NB4 (cell line): Measurements from ENCODE around the gene GAB2.

Experiments
- DNase-seq: peaks from one replicate; pipeline ENCODE4 v3.0.0; 2010; ENCODE audit warnings: low read depth
- H3K4me3 ChIP-seq: one replicate; pipeline ENCODE4 v1.5.1; 2011; ENCODE audit warnings: mild to moderate bottlenecking, low read depth, low read length, moderate library complexity
- CTCF ChIP-seq: IDR thresholded peaks from one replicate; pipeline ENCODE4 v1.5.1; 2012; ENCODE audit warnings: low read depth, low read length
- MAX ChIP-seq: IDR thresholded peaks from 2 replicates; pipeline ENCODE4 v1.6.1; 2011; ENCODE audit warnings: low read depth, low read length
- MYC ChIP-seq: IDR thresholded peaks from 2 replicates; pipeline ENCODE4 v1.6.1; 2011; ENCODE audit warnings: low read depth, low read length
- POLR2A ChIP-seq: IDR thresholded peaks from 2 replicates; pipeline ENCODE4 v1.6.1; 2011; ENCODE audit warnings: mild to moderate bottlenecking; ENCODE audit not compliant: insufficient read length; ENCODE audit errors: extremely low read depth

Gene GAB2

GRCh38 chr11:78429209-78429608 is 11.6 kb upstream of the GAB2 start:
- no peak for TF ChIP-seq MYC
- TF ChIP-seq CTCF: no peak
- TF ChIP-seq POLR2A: no peak
- no peak for TF ChIP-seq MAX
- no peak for DNase-seq
- H3K4me3 ChIP-seq: no peak overlapping the region

- no peak overlapping the region for H3K4me3 ChIP-seq
- no peak for TF ChIP-seq CTCF
- no peak for DNase-seq
Observed at GRCh38 chr11:78428773-78429172, 11.2 kb upstream of the GAB2 start.

GRCh38 chr11:78428266-78428636 is 10.6 kb upstream of the GAB2 start:
- no peak for DNase-seq
- TF ChIP-seq MAX: no peak
- no peak for TF ChIP-seq CTCF
- no peak for TF ChIP-seq POLR2A
- H3K4me3 ChIP-seq: no peak overlapping the region

GRCh38 chr11:78427615-78428265 is 10.1 kb upstream of the GAB2 start:
- no peak overlapping the region for H3K4me3 ChIP-seq
- TF ChIP-seq POLR2A: no peak
- TF ChIP-seq MYC: no peak
- TF ChIP-seq MAX: no peak
- no peak for TF ChIP-seq CTCF

GRCh38 chr11:78426845-78427244 is 9.2 kb upstream of the GAB2 start:
- no peak overlapping the region for H3K4me3 ChIP-seq
- DNase-seq: no peak
- TF ChIP-seq CTCF: no peak
- no peak for TF ChIP-seq POLR2A
- no peak for TF ChIP-seq MYC
- no peak for TF ChIP-seq MAX

More at GRCh38 chr11:78427615-78428265, 10.1 kb upstream of the GAB2 start:
- DNase-seq: no peak

- no peak for DNase-seq
- no peak overlapping the region for H3K4me3 ChIP-seq
- TF ChIP-seq CTCF: no peak
- no peak for TF ChIP-seq MYC
- no peak for TF ChIP-seq POLR2A
- TF ChIP-seq MAX: no peak
Observed at GRCh38 chr11:78425399-78426070, 7.9 kb upstream of the GAB2 start.
